GM23338 (cell line): ENCODE data around the gene DCN. TPM values are rescaled to one million over a fixed set of nuclear protein-coding genes. Genes with fewer than 3 reads are reported as not detected.

Experiments used
- ATAC-seq: fragments of 200-7000 bp; cut with Tn5 transposase; 3 replicates; pipeline ENCODE4 v1.9.1; 2020
- DNase-seq: peaks from one replicate; pipeline ENCODE4 v3.0.0-alpha.2; 2015; ENCODE audit warnings: low spot score
- H2AFZ ChIP-seq: fragments of 200-600 bp; sonication (generic); 2 replicates; pipeline ENCODE4 v1.8.0; 2016; ENCODE audit warnings: antibody characterized with exemption, mild to moderate bottlenecking, moderate library complexity
- H3F3A ChIP-seq: fragments of 200-600 bp; sonication (generic); replicated peaks from 2 replicates; pipeline ENCODE4 v1.8.0; 2017; ENCODE audit warnings: antibody characterized with exemption, mixed run types, low read depth
- H3K27ac ChIP-seq: fragments of 200-600 bp; sonication (generic); 2 replicates; pipeline ENCODE4 v1.6.1; 2016; ENCODE audit warnings: low read depth
- H3K27me3 ChIP-seq: fragments of 200-600 bp; sonication (generic); 2 replicates; pipeline ENCODE4 v1.8.0; 2016; ENCODE audit warnings: mild to moderate bottlenecking, mixed run types, moderate library complexity; ENCODE audit not compliant: insufficient read depth
- H3K36me3 ChIP-seq: fragments of 200-600 bp; sonication (generic); 2 replicates; pipeline ENCODE4 v1.8.0; 2016; ENCODE audit warnings: mild to moderate bottlenecking; ENCODE audit not compliant: insufficient read depth
- H3K4me1 ChIP-seq: fragments of 200-600 bp; sonication (generic); 2 replicates; pipeline ENCODE4 v1.8.0; 2016; ENCODE audit warnings: mild to moderate bottlenecking, moderate library complexity; ENCODE audit not compliant: insufficient read depth
- H3K4me2 ChIP-seq: fragments of 200-600 bp; sonication (generic); 2 replicates; pipeline ENCODE4 v1.7.1; 2017; ENCODE audit warnings: mixed run types
- H3K4me3 ChIP-seq: fragments of 200-600 bp; sonication (generic); 2 replicates; pipeline ENCODE4 v1.6.1; 2016; ENCODE audit warnings: mixed run types
- H3K79me2 ChIP-seq: fragments of 200-600 bp; sonication (generic); replicated peaks from 2 replicates; pipeline ENCODE4 v1.8.0; 2017; ENCODE audit warnings: mild to moderate bottlenecking; ENCODE audit not compliant: insufficient read depth
- H3K9me2 ChIP-seq: fragments of 200-600 bp; sonication (generic); 2 replicates; pipeline ENCODE4 v1.8.0; 2017; ENCODE audit not compliant: insufficient read depth
- H4K20me1 ChIP-seq: fragments of 200-600 bp; sonication (generic); replicated peaks from 2 replicates; pipeline ENCODE4 v1.8.0; 2017; ENCODE audit warnings: mild to moderate bottlenecking; ENCODE audit not compliant: insufficient read depth
- H3K27ac Mint-ChIP-seq: 2 replicates; pipeline ENCODE4 v1.8.0; 2020; ENCODE audit warnings: inconsistent platforms, mild to moderate bottlenecking, moderate library complexity, mixed read lengths
- H3K27me3 Mint-ChIP-seq: 3 replicates; pipeline ENCODE4 v1.8.0; 2022; ENCODE audit warnings: low read depth, mild to moderate bottlenecking, moderate library complexity, mixed read lengths, inconsistent platforms; ENCODE audit not compliant: insufficient read depth, poor library complexity
- H3K36me3 Mint-ChIP-seq: 3 replicates; pipeline ENCODE4 v1.8.0; 2021; ENCODE audit warnings: low read depth, mild to moderate bottlenecking, inconsistent platforms, moderate library complexity, mixed read lengths
- H3K4me1 Mint-ChIP-seq: 3 replicates; pipeline ENCODE4 v1.8.0; 2020; ENCODE audit warnings: mild to moderate bottlenecking, inconsistent platforms, mixed read lengths
- H3K4me3 Mint-ChIP-seq: 3 replicates; pipeline ENCODE4 v1.8.0; 2021; ENCODE audit warnings: moderate library complexity, mild to moderate bottlenecking, inconsistent platforms, mixed read lengths
- H3K9me3 Mint-ChIP-seq: 3 replicates; pipeline ENCODE4 v1.8.0; 2020; ENCODE audit warnings: moderate library complexity, mild to moderate bottlenecking, inconsistent platforms, mixed read lengths
- CREB1 ChIP-seq: fragments of 250-450 bp; sonication (Bioruptor Pico); IDR thresholded peaks from 2 replicates; pipeline ENCODE4 v1.5.0; 2020; ENCODE audit warnings: low read depth, mild to moderate bottlenecking, moderate library complexity
- EZH2 ChIP-seq: fragments of 200-600 bp; sonication (generic); IDR thresholded peaks from one replicate; pipeline ENCODE4 v1.8.0; 2017; ENCODE audit warnings: antibody characterized with exemption, mild to moderate bottlenecking, low read depth; ENCODE audit not compliant: unreplicated experiment
- EZH2phosphoT487 ChIP-seq: fragments of 200-600 bp; sonication (generic); IDR thresholded peaks from one replicate; pipeline ENCODE4 v1.8.1; 2018; ENCODE audit warnings: antibody characterized with exemption; ENCODE audit not compliant: unreplicated experiment
- JUNB ChIP-seq: IDR thresholded peaks from one replicate; pipeline ENCODE4 v1.6.1; 2016; ENCODE audit warnings: antibody characterized with exemption; ENCODE audit not compliant: unreplicated experiment
- NANOG ChIP-seq: IDR thresholded peaks from 2 replicates; pipeline ENCODE4 v1.6.1; 2016; ENCODE audit warnings: antibody characterized with exemption, borderline replicate concordance
- POLR2AphosphoS5 ChIP-seq: IDR thresholded peaks from 2 replicates; pipeline ENCODE4 v1.6.1; 2016; ENCODE audit warnings: antibody characterized with exemption, low read depth
- STAT1 ChIP-seq: IDR thresholded peaks from one replicate; pipeline ENCODE4 v1.6.1; 2016; ENCODE audit warnings: antibody characterized with exemption; ENCODE audit not compliant: unreplicated experiment
- ZNF114 ChIP-seq: fragments of 250-450 bp; sonication (Bioruptor Pico); IDR thresholded peaks from 2 replicates; pipeline ENCODE4 v1.5.0; 2020; ENCODE audit warnings: mild to moderate bottlenecking, moderate library complexity
- ZNF331 ChIP-seq: fragments of 250-450 bp; sonication (Bioruptor Pico); IDR thresholded peaks from 2 replicates; pipeline ENCODE4 v1.5.0; 2020; ENCODE audit warnings: low read depth, mild to moderate bottlenecking, moderate library complexity
- polyA plus RNA-seq: library from polyadenylated mRNA; unstranded; fragments of >200 nt; fragmentation: Nextera tagmentation; extraction: Ambion mirVana; gene quantifications from 2 replicates; pipeline ENCODE4 v1.2.1, GENCODE V29; 2016
- total RNA-seq: library from RNA; depleted of rRNA; stranded (reverse); fragments of >200 nt; shearing (Covaris generic); gene quantifications from 2 replicates; pipeline ENCODE4 v1.2.3, GENCODE V29; 2014
- TF ChIP-seq, protein P1 (sequence below): IDR thresholded peaks from one replicate; pipeline ENCODE4 v1.6.1; 2018; ENCODE audit warnings: antibody characterized with exemption; ENCODE audit not compliant: unreplicated experiment
- TF ChIP-seq, protein P2 (sequence below): fragments of 250-450 bp; sonication (Bioruptor Pico); IDR thresholded peaks from 2 replicates; pipeline ENCODE4 v1.5.0; 2020; ENCODE audit warnings: mild to moderate bottlenecking, moderate library complexity
- TF ChIP-seq, protein P3 (sequence below): IDR thresholded peaks from 2 replicates; pipeline ENCODE4 v1.6.1; 2016; ENCODE audit warnings: antibody characterized with exemption
- TF ChIP-seq, protein P4 (sequence below), 2 experiments: fragments of 200-600 bp in 1 of 2; sonication (generic) in 1 of 2; conservative IDR thresholded peaks; 2 replicates each; pipeline versions ENCODE4 v1.5.1 to v1.6.1; 2016 to 2017; ENCODE audit warnings: antibody characterized with exemption in 2 of 2, low read depth in 2 of 2, mild to moderate bottlenecking in 2 of 2, moderate library complexity in 1 of 2

DCN gene
- total and polyA plus RNA-seq, 2 experiments from 2014 or later = not detected

DNA sequence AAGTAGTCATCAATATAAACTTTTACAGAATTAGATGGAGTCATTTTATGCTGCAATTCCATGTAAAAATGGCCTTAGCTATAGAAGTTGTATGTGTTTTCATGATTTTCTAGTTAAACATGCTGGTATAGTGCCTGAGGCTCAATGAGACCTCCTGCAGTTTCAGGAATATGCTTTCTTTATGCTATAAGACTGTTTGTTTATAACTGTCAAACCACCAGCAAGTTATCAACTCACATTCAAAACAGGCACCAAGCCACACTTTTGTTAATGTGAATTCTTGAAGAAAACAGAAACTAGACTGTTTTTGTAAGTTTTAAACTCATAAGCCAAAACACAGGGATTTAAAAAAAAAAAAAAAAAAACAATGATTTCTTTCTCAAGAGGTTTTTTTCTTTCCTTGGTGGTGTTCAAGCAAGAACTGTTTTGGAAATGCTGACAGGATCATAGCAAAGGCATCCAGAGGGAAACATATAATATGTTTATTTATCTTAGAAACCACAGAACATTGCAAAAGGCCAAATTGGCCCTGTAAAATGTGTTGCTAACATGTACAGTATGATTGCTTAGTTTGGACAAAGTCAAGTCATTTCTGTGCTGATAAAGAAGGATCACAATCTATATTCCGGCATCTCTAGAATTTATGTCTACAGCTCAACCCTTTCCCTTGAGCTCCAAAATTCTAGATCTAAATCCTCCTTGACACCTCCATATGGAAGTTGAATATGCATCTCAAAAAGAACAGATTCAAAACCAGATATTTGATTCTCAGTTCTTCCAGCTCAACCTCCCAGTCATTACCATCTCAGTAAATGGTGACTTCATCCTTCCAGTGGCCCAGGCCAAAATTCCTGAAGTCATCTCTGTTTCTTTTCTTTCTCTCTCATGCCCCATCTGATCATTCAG lies 42.3 kb downstream of the DCN start:
- no peaks in the 10 kb centered on the region for H3K36me3 Mint-ChIP-seq
- Histone ChIP-seq H2AFZ (no peak overlapping the region), H3F3A (no peaks in the 10 kb centered on the region), H3K79me2 (no peaks in the 10 kb centered on the region), H3K27me3 (no peaks in the 10 kb centered on the region), H3K4me3 (no peak overlapping the region), H3K4me2 (no peak overlapping the region), H3K27ac (no peak overlapping the region), H4K20me1 (no peaks in the 10 kb centered on the region), H3K4me1 (no peaks in the 10 kb centered on the region), H3K9me2 (no peaks in the 10 kb centered on the region), H3K36me3 (no peaks in the 10 kb centered on the region)
- no peak overlapping the region for H3K4me3 Mint-ChIP-seq
- no peak for DNase-seq
- no peaks in the 10 kb centered on the region for H3K9me3 Mint-ChIP-seq
- H3K27ac Mint-ChIP-seq = no peak overlapping the region
- no peaks in the 10 kb centered on the region for H3K27me3 Mint-ChIP-seq
- H3K4me1 Mint-ChIP-seq = peaks cover 4% of the 10 kb centered on the region; the same call in 2 of the 3 replicates
- ATAC-seq = no peak
- TF ChIP-seq EZH2phosphoT487 (no peak), NANOG (no peak), ZNF331 (CRISPR knock-in tag) (no peak), EZH2 (no peak), POLR2AphosphoS5 (no peak), JUNB (no peak), ZNF114 (CRISPR knock-in tag) (no peak), STAT1 (no peak), CREB1 (no peak)
- TF ChIP-seq, protein P1, sequence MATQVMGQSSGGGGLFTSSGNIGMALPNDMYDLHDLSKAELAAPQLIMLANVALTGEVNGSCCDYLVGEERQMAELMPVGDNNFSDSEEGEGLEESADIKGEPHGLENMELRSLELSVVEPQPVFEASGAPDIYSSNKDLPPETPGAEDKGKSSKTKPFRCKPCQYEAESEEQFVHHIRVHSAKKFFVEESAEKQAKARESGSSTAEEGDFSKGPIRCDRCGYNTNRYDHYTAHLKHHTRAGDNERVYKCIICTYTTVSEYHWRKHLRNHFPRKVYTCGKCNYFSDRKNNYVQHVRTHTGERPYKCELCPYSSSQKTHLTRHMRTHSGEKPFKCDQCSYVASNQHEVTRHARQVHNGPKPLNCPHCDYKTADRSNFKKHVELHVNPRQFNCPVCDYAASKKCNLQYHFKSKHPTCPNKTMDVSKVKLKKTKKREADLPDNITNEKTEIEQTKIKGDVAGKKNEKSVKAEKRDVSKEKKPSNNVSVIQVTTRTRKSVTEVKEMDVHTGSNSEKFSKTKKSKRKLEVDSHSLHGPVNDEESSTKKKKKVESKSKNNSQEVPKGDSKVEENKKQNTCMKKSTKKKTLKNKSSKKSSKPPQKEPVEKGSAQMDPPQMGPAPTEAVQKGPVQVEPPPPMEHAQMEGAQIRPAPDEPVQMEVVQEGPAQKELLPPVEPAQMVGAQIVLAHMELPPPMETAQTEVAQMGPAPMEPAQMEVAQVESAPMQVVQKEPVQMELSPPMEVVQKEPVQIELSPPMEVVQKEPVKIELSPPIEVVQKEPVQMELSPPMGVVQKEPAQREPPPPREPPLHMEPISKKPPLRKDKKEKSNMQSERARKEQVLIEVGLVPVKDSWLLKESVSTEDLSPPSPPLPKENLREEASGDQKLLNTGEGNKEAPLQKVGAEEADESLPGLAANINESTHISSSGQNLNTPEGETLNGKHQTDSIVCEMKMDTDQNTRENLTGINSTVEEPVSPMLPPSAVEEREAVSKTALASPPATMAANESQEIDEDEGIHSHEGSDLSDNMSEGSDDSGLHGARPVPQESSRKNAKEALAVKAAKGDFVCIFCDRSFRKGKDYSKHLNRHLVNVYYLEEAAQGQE = no peak
- TF ChIP-seq, protein P2, sequence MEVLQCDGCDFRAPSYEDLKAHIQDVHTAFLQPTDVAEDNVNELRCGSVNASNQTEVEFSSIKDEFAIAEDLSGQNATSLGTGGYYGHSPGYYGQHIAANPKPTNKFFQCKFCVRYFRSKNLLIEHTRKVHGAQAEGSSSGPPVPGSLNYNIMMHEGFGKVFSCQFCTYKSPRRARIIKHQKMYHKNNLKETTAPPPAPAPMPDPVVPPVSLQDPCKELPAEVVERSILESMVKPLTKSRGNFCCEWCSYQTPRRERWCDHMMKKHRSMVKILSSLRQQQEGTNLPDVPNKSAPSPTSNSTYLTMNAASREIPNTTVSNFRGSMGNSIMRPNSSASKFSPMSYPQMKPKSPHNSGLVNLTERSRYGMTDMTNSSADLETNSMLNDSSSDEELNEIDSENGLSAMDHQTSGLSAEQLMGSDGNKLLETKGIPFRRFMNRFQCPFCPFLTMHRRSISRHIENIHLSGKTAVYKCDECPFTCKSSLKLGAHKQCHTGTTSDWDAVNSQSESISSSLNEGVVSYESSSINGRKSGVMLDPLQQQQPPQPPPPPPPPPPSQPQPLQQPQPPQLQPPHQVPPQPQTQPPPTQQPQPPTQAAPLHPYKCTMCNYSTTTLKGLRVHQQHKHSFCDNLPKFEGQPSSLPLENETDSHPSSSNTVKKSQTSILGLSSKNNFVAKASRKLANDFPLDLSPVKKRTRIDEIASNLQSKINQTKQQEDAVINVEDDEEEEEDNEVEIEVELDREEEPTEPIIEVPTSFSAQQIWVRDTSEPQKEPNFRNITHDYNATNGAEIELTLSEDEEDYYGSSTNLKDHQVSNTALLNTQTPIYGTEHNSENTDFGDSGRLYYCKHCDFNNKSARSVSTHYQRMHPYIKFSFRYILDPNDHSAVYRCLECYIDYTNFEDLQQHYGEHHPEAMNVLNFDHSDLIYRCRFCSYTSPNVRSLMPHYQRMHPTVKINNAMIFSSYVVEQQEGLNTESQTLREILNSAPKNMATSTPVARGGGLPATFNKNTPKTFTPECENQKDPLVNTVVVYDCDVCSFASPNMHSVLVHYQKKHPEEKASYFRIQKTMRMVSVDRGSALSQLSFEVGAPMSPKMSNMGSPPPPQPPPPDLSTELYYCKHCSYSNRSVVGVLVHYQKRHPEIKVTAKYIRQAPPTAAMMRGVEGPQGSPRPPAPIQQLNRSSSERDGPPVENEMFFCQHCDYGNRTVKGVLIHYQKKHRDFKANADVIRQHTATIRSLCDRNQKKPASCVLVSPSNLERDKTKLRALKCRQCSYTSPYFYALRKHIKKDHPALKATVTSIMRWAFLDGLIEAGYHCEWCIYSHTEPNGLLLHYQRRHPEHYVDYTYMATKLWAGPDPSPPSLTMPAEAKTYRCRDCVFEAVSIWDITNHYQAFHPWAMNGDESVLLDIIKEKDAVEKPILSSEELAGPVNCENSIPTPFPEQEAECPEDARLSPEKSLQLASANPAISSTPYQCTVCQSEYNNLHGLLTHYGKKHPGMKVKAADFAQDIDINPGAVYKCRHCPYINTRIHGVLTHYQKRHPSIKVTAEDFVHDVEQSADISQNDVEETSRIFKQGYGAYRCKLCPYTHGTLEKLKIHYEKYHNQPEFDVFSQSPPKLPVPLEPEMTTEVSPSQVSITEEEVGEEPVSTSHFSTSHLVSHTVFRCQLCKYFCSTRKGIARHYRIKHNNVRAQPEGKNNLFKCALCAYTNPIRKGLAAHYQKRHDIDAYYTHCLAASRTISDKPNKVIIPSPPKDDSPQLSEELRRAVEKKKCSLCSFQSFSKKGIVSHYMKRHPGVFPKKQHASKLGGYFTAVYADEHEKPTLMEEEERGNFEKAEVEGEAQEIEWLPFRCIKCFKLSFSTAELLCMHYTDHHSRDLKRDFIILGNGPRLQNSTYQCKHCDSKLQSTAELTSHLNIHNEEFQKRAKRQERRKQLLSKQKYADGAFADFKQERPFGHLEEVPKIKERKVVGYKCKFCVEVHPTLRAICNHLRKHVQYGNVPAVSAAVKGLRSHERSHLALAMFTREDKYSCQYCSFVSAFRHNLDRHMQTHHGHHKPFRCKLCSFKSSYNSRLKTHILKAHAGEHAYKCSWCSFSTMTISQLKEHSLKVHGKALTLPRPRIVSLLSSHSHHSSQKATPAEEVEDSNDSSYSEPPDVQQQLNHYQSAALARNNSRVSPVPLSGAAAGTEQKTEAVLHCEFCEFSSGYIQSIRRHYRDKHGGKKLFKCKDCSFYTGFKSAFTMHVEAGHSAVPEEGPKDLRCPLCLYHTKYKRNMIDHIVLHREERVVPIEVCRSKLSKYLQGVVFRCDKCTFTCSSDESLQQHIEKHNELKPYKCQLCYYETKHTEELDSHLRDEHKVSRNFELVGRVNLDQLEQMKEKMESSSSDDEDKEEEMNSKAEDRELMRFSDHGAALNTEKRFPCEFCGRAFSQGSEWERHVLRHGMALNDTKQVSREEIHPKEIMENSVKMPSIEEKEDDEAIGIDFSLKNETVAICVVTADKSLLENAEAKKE (CRISPR knock-in tag) = no peak
- TF ChIP-seq, protein P3, sequence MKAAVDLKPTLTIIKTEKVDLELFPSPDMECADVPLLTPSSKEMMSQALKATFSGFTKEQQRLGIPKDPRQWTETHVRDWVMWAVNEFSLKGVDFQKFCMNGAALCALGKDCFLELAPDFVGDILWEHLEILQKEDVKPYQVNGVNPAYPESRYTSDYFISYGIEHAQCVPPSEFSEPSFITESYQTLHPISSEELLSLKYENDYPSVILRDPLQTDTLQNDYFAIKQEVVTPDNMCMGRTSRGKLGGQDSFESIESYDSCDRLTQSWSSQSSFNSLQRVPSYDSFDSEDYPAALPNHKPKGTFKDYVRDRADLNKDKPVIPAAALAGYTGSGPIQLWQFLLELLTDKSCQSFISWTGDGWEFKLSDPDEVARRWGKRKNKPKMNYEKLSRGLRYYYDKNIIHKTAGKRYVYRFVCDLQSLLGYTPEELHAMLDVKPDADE = no peak
- TF ChIP-seq, protein P4, sequence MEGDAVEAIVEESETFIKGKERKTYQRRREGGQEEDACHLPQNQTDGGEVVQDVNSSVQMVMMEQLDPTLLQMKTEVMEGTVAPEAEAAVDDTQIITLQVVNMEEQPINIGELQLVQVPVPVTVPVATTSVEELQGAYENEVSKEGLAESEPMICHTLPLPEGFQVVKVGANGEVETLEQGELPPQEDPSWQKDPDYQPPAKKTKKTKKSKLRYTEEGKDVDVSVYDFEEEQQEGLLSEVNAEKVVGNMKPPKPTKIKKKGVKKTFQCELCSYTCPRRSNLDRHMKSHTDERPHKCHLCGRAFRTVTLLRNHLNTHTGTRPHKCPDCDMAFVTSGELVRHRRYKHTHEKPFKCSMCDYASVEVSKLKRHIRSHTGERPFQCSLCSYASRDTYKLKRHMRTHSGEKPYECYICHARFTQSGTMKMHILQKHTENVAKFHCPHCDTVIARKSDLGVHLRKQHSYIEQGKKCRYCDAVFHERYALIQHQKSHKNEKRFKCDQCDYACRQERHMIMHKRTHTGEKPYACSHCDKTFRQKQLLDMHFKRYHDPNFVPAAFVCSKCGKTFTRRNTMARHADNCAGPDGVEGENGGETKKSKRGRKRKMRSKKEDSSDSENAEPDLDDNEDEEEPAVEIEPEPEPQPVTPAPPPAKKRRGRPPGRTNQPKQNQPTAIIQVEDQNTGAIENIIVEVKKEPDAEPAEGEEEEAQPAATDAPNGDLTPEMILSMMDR (conservative IDR thresholded peaks at IDR 0.05; ENCODE audit: low read depth in 2 of 2) = no peak
